ENCODE measurements around the gene INSM2. TPM values are rescaled to one million over a fixed set of nuclear protein-coding genes. Genes with fewer than 3 reads are reported as not detected.

The INSM2 gene
- total RNA-seq, 1 donor, result not detected

GRCh38 chr14:35506461-35506860 lies 27.5 kb upstream of the INSM2 start:
- DNase-seq (ENCODE audit: low read depth), result no peak
- no peak for TF ChIP-seq CTCF (IDR thresholded peaks at IDR 0.05; ENCODE audit: insufficient read depth, low read depth, low read length)
- no peak overlapping the region for H3K4me3 ChIP-seq (ENCODE audit: low read depth, low read length)

GRCh38 chr14:35506927-35507326 lies 27.0 kb upstream of the INSM2 start:
- DNase-seq (ENCODE audit: low read depth), result no peak
- no peak overlapping the region for H3K4me3 ChIP-seq (ENCODE audit: low read depth, low read length)
- TF ChIP-seq CTCF (IDR thresholded peaks at IDR 0.05; ENCODE audit: insufficient read depth, low read depth, low read length), result no peak

GRCh38 chr14:35509846-35510245 lies 24.1 kb upstream of the INSM2 start:
- no peak for TF ChIP-seq CTCF (IDR thresholded peaks at IDR 0.05; ENCODE audit: insufficient read depth, low read depth, low read length)
- H3K4me3 ChIP-seq (ENCODE audit: low read depth, low read length), result no peak overlapping the region
- no peak for DNase-seq (ENCODE audit: low read depth)

GRCh38 chr14:35512765-35513164 lies 21.2 kb upstream of the INSM2 start:
- no peak for TF ChIP-seq CTCF (IDR thresholded peaks at IDR 0.05; ENCODE audit: insufficient read depth, low read depth, low read length)
- no peak for DNase-seq (ENCODE audit: low read depth)
- H3K4me3 ChIP-seq (ENCODE audit: low read depth, low read length), result no peak overlapping the region

GRCh38 chr14:35515916-35516315 lies 18.0 kb upstream of the INSM2 start:
- DNase-seq (ENCODE audit: low read depth), result no peak
- H3K4me3 ChIP-seq (ENCODE audit: low read depth, low read length), result no peak overlapping the region
- TF ChIP-seq CTCF (IDR thresholded peaks at IDR 0.05; ENCODE audit: insufficient read depth, low read depth, low read length), result no peak

GRCh38 chr14:35519986-35520385 lies 14.0 kb upstream of the INSM2 start:
- no peak overlapping the region for H3K4me3 ChIP-seq (ENCODE audit: low read depth, low read length)
- TF ChIP-seq CTCF (IDR thresholded peaks at IDR 0.05; ENCODE audit: insufficient read depth, low read depth, low read length), result no peak
- DNase-seq (ENCODE audit: low read depth), result no peak

- DNase-seq (ENCODE audit: low read depth), result no peak
- no peak overlapping the region for H3K4me3 ChIP-seq (ENCODE audit: low read depth, low read length)
- no peak for TF ChIP-seq CTCF (IDR thresholded peaks at IDR 0.05; ENCODE audit: insufficient read depth, low read depth, low read length)
Measured at GRCh38 chr14:35525695-35526094, 8.3 kb upstream of the INSM2 start.
